GM12878 (cell line): Measurements from ENCODE around the gene PDXP. TPM values are rescaled to one million over a fixed set of nuclear protein-coding genes. Genes with fewer than 3 reads are reported as not detected.

Experiments
- ATAC-seq: fragments of 200-7000 bp; cut with Tn5 transposase; 3 replicates; pipeline ENCODE4 v1.9.1; 2020; ENCODE audit warnings: mild to moderate bottlenecking, moderate library complexity
- BruUV-seq: library from RNA; stranded (reverse); fragments of 400-500 nt; replicated peaks from 2 replicates; lab custom pipeline; 2021; lab: Mats Ljungman, UMichigan
- CTCF ChIA-PET: fragments of 300-600 bp; sonication (Branson Sonifier 250); formaldehyde crosslinking; extraction: SDS; loops from one replicate; lab custom pipeline; 2021; ENCODE audit warnings: inconsistent platforms; lab: Yijun Ruan, JAX
- POLR2A ChIA-PET: fragments of 350-600 bp; formaldehyde crosslinking; extraction: SDS; loops from one replicate; lab custom pipeline; 2021; ENCODE audit warnings: inconsistent platforms; lab: Charles Lee
- RAD21 ChIA-PET: fragments of 300-600 bp; sonication (Branson Sonifier 250); formaldehyde crosslinking; loops from one replicate; lab custom pipeline; 2023; ENCODE audit warnings: antibody characterized with exemption; ENCODE audit not compliant: unreplicated experiment; lab: Charles Lee
- SMC1A ChIA-PET: fragments of 300-600 bp; sonication (Branson Sonifier 250); formaldehyde crosslinking; loops from one replicate; lab custom pipeline; 2023; ENCODE audit not compliant: unreplicated experiment, uncharacterized antibody; lab: Charles Lee
- DNase-seq: peaks from one replicate; pipeline ENCODE4 v3.0.0-alpha.2; 2011; ENCODE audit warnings: low read depth, low spot score
- FAIRE-seq: peaks from 3 replicates; lab custom pipeline; 2011; peaks lifted over from hg19 to GRCh38; lab: Jason Lieb, UNC
- H2AFZ ChIP-seq: 2 replicates; pipeline ENCODE4 v1.6.0; 2011; ENCODE audit warnings: low read depth, low read length, control low read depth; ENCODE audit not compliant: control insufficient read depth
- H3K27ac ChIP-seq: 2 replicates; pipeline ENCODE4 v1.5.1; 2011; ENCODE audit warnings: control low read depth; ENCODE audit not compliant: control insufficient read depth, insufficient read depth
- H3K27me3 ChIP-seq, 2 experiments: replicated peaks in 1 of 2; 2 replicates each; pipeline versions ENCODE4 v1.6.0 to v1.6.1; 2011; ENCODE audit warnings: low read length in 1 of 2; ENCODE audit not compliant: control insufficient read depth in 2 of 2, insufficient read depth in 2 of 2
- H3K36me3 ChIP-seq, 2 experiments: 2 replicates each; pipeline ENCODE4 v1.5.1; 2011; ENCODE audit warnings: low read length in 1 of 2; ENCODE audit not compliant: control insufficient read depth in 2 of 2, insufficient read depth in 2 of 2
- H3K4me1 ChIP-seq: 2 replicates; pipeline ENCODE4 v1.6.1; 2011; ENCODE audit warnings: mild to moderate bottlenecking, low read length, moderate library complexity, mixed read lengths; ENCODE audit not compliant: control insufficient read depth, insufficient read depth
- H3K4me2 ChIP-seq: 2 replicates; pipeline ENCODE4 v1.6.0; 2011; ENCODE audit warnings: control low read depth; ENCODE audit not compliant: control insufficient read depth, insufficient read depth
- H3K4me3 ChIP-seq: fragments of 200-600 bp; sonication (generic); 2 replicates; pipeline ENCODE4 v1.5.1; 2016
- H3K79me2 ChIP-seq: 2 replicates; pipeline ENCODE4 v1.6.0; 2011; ENCODE audit warnings: low read length; ENCODE audit not compliant: control insufficient read depth, insufficient read depth
- H3K9ac ChIP-seq: 2 replicates; pipeline ENCODE4 v1.8.0; 2011; ENCODE audit warnings: low read length, control low read depth, mixed read lengths; ENCODE audit not compliant: control insufficient read depth, insufficient read depth
- H3K9me3 ChIP-seq: replicated peaks from 3 replicates; pipeline ENCODE4 v1.5.1; 2011; ENCODE audit warnings: mild to moderate bottlenecking, low read length; ENCODE audit not compliant: control insufficient read depth, insufficient read depth
- H4K20me1 ChIP-seq: 2 replicates; pipeline ENCODE4 v1.6.0; 2011; ENCODE audit not compliant: control insufficient read depth, insufficient read depth
- CREB1 ChIP-seq: IDR thresholded peaks from 2 replicates; pipeline ENCODE4 v1.6.1; 2012; ENCODE audit warnings: low read depth, mild to moderate bottlenecking, inconsistent platforms
- IRF4 ChIP-seq: IDR thresholded peaks from 2 replicates; pipeline ENCODE4 v1.6.1; 2011; ENCODE audit warnings: low read depth, low read length
- JUNB ChIP-seq: IDR thresholded peaks from 2 replicates; pipeline ENCODE4 v1.6.1; 2016; ENCODE audit warnings: antibody characterized with exemption, mild to moderate bottlenecking
- MEF2B ChIP-seq: fragments of 450-650 bp; IDR thresholded peaks from 2 replicates; pipeline ENCODE4 v1.6.1; 2018; ENCODE audit warnings: mild to moderate bottlenecking, moderate library complexity; ENCODE audit not compliant: partially characterized antibody, poor library complexity, severe bottlenecking
- MYB ChIP-seq: fragments of 150-350 bp; IDR thresholded peaks from 2 replicates; pipeline ENCODE4 v1.6.1; 2014; ENCODE audit warnings: mild to moderate bottlenecking, low read depth, low read length, borderline replicate concordance
- NBN ChIP-seq: fragments of 450-650 bp; IDR thresholded peaks from 2 replicates; pipeline ENCODE4 v1.6.1; 2016
- RAD51 ChIP-seq: fragments of 450-650 bp; IDR thresholded peaks from 2 replicates; pipeline ENCODE4 v1.6.1; 2016; ENCODE audit warnings: moderate library complexity, mild to moderate bottlenecking, inconsistent platforms
- SIX5 ChIP-seq: IDR thresholded peaks from 2 replicates; pipeline ENCODE4 v1.6.1; 2011; ENCODE audit warnings: mild to moderate bottlenecking, low read depth, low read length, moderate library complexity; ENCODE audit not compliant: severe bottlenecking
- SP1 ChIP-seq: IDR thresholded peaks from one replicate; pipeline ENCODE4 v1.6.1; 2011; ENCODE audit warnings: low read depth, low read length
- SUPT20H ChIP-seq: IDR thresholded peaks from 2 replicates; pipeline ENCODE4 v1.6.1; 2011; ENCODE audit warnings: low read depth, mild to moderate bottlenecking, low read length, moderate library complexity, borderline replicate concordance; ENCODE audit not compliant: control insufficient read depth
- SUZ12 ChIP-seq: fragments of 200-600 bp; sonication (generic); IDR thresholded peaks from one replicate; pipeline ENCODE4 v1.6.1; 2018; ENCODE audit warnings: antibody characterized with exemption, mild to moderate bottlenecking; ENCODE audit not compliant: unreplicated experiment
- TAF1 ChIP-seq: IDR thresholded peaks from 2 replicates; pipeline ENCODE4 v1.6.1; 2011; ENCODE audit warnings: mild to moderate bottlenecking, low read depth, low read length, borderline replicate concordance
- WGBS: methylation state at CpG from one replicate; pipeline ENCODE4 v1.1.6; 2016; ENCODE audit warnings: low lambda C conversion rate; ENCODE audit not compliant: insufficient replicate concordance, insufficient coverage; ENCODE audit errors: missing lambda C conversion rate; 5-methylcytosine and 5-hydroxymethylcytosine counted together
- in situ Hi-C: fragments of 300-500 bp; cut with MboI; formaldehyde crosslinking; loops from 9 replicates; pipeline ENCODE4 v1.14.3; 2018; ENCODE audit warnings: mixed read lengths
- intact Hi-C: fragments of 100-400 bp; cut with micrococcal nuclease; formaldehyde crosslinking; loops from one replicate; pipeline ENCODE4 v1.14.2; 2022; ENCODE audit not compliant: unreplicated experiment
- polyA plus RNA-seq, 11 experiments: library from polyadenylated mRNA; depleted of rRNA in 4 of 11; unstranded in 6 of 11; stranded (reverse) in 5 of 11; fragments of >200 nt; fragmentation: Nextera tagmentation in 4 of 11; fragmentation: Illumina TruSeq in 1 of 11; extraction: Ambion mirVana in 4 of 11; extraction: Trizol in 1 of 11; gene quantifications; 1 replicate in 1 of 11; 2 replicates in 10 of 11; pipeline versions ENCODE4 v1.2.1 to v1.2.3, GENCODE V29; 2011 to 2016; ENCODE audit warnings: inconsistent platforms in 2 of 11, missing spikeins in 2 of 11, low read depth in 1 of 11
- total RNA-seq, 4 experiments: library from RNA; depleted of rRNA in 3 of 4; stranded (reverse); fragments of >200 nt in 3 of 4; fragmentation: Illumina TruSeq in 1 of 4; extraction: Trizol in 1 of 4; gene quantifications; 2 replicates each; pipeline versions ENCODE4 v1.2.1 to v1.2.3, GENCODE V29; 2013 to 2021
- TF ChIP-seq, protein P1 (sequence below): IDR thresholded peaks from 2 replicates; pipeline ENCODE4 v1.6.1; 2011; ENCODE audit warnings: mild to moderate bottlenecking, low read depth, low read length, moderate library complexity; ENCODE audit not compliant: insufficient replicate concordance
- TF ChIP-seq, protein P2 (sequence below): IDR thresholded peaks from 2 replicates; pipeline ENCODE4 v1.6.1; 2012; ENCODE audit warnings: mild to moderate bottlenecking, low read depth, low read length

The PDXP gene
- total and polyA plus RNA-seq, 10 of the 15 experiments (the other 5 are each of a cell fraction or from before 2014, with no cell fraction given), result 4.4 to 56.7 (median 34.6) TPM

DNA sequence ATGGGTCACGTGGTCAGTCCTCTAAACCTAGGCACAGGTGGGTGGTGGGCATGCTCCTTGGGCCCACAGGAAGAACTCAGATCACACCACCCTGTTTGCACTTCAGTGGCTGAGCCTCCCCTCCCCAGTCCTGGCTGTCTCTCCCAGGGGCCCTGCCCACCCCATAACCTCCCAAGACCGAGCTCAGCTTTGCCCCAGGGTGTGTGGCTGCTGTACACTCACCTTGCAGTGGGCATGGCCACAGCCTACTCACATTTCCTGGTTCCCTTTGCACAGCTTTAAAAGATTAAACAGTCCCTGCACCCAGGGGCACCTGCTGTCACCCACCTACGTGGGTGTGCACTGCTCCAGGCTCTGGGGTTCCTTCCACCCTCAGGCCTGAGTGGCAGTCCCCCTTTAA is 52.2 kb downstream of the PDXP start:
- SMC1A ChIA-PET, result no interaction called here
- Histone ChIP-seq H3K4me1 (no peaks in the 10 kb centered on the region), H3K4me2 (no peak overlapping the region), H3K36me3 (no peaks in the 10 kb centered on the region), H3K9me3 (no peaks in the 10 kb centered on the region), H4K20me1 (no peaks in the 10 kb centered on the region), H3K79me2 (no peaks in the 10 kb centered on the region), H3K27me3 (no peaks in the 10 kb centered on the region), H2AFZ (no peak overlapping the region), H3K4me3 (no peak overlapping the region), H3K9ac (no peak overlapping the region), H3K27ac (no peak overlapping the region)
- ATAC-seq (no peak), DNase-seq (no peak), FAIRE-seq (no peak)
- TF ChIP-seq NBN (no peak), CREB1 (no peak), IRF4 (no peak), SP1 (no peak), SUPT20H (no peak), RAD51 (no peak; the same call in 1 of the 2 replicates), JUNB (no peak), SUZ12 (no peak), TAF1 (no peak), MEF2B (no peak), SIX5 (no peak), MYB (no peak)
- TF ChIP-seq, protein P1, sequence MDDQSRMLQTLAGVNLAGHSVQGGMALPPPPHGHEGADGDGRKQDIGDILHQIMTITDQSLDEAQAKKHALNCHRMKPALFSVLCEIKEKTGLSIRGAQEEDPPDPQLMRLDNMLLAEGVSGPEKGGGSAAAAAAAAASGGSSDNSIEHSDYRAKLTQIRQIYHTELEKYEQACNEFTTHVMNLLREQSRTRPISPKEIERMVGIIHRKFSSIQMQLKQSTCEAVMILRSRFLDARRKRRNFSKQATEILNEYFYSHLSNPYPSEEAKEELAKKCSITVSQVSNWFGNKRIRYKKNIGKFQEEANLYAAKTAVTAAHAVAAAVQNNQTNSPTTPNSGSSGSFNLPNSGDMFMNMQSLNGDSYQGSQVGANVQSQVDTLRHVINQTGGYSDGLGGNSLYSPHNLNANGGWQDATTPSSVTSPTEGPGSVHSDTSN, result no peak
- TF ChIP-seq, protein P2, sequence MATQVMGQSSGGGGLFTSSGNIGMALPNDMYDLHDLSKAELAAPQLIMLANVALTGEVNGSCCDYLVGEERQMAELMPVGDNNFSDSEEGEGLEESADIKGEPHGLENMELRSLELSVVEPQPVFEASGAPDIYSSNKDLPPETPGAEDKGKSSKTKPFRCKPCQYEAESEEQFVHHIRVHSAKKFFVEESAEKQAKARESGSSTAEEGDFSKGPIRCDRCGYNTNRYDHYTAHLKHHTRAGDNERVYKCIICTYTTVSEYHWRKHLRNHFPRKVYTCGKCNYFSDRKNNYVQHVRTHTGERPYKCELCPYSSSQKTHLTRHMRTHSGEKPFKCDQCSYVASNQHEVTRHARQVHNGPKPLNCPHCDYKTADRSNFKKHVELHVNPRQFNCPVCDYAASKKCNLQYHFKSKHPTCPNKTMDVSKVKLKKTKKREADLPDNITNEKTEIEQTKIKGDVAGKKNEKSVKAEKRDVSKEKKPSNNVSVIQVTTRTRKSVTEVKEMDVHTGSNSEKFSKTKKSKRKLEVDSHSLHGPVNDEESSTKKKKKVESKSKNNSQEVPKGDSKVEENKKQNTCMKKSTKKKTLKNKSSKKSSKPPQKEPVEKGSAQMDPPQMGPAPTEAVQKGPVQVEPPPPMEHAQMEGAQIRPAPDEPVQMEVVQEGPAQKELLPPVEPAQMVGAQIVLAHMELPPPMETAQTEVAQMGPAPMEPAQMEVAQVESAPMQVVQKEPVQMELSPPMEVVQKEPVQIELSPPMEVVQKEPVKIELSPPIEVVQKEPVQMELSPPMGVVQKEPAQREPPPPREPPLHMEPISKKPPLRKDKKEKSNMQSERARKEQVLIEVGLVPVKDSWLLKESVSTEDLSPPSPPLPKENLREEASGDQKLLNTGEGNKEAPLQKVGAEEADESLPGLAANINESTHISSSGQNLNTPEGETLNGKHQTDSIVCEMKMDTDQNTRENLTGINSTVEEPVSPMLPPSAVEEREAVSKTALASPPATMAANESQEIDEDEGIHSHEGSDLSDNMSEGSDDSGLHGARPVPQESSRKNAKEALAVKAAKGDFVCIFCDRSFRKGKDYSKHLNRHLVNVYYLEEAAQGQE, result no peak
- intact Hi-C loops, result no loop called here
- RAD21 ChIA-PET, result no interaction called here
- 36% methylated on average over 3 of the region's 3 CpGs for WGBS
- POLR2A ChIA-PET, result no interaction called here
- in situ Hi-C loops, result no loop called here
- CTCF ChIA-PET, result no interaction called here
- BruUV-seq, result no TSS peak
